Heart left ventricle (tissue), 16 donors: ENCODE results near the gene RAB44. TPM values are rescaled to one million over a fixed set of nuclear protein-coding genes. Genes with fewer than 3 reads are reported as not detected.

ENCODE experiments used
- ATAC-seq, 4 donors: fragments of 200-7000 bp; cut with Tn5 transposase; one replicate each; pipeline ENCODE4 v1.9.1; 2020 to 2022; ENCODE audit warnings: moderate library complexity in 4 of 4, mild to moderate bottlenecking in 3 of 4, moderate number of reproducible peaks in 1 of 4
- DNase-seq, 5 donors: peaks; one replicate each; pipeline ENCODE4 v3.0.0-alpha.2; 2020
- H3K27ac ChIP-seq, 12 donors: fragments of 200-600 bp; sonication (generic) in 4 of 12; one replicate each; pipeline versions ENCODE4 v1.5.0 to v1.8.0; 2016 to 2022; ENCODE audit warnings: mild to moderate bottlenecking in 2 of 12
- H3K27me3 ChIP-seq, 9 donors: fragments of 200-600 bp; sonication (generic) in 2 of 9; one replicate each; pipeline versions ENCODE4 v1.5.1 to v1.8.0; 2016 to 2022; ENCODE audit warnings: mild to moderate bottlenecking in 3 of 9
- H3K36me3 ChIP-seq, 9 donors: fragments of 200-600 bp; sonication (generic) in 2 of 9; one replicate each; pipeline versions ENCODE4 v1.5.0 to v1.8.0; 2018 to 2022; ENCODE audit warnings: mild to moderate bottlenecking in 2 of 9
- H3K4me1 ChIP-seq, 12 donors: fragments of 200-600 bp; sonication (generic) in 4 of 12; one replicate each; pipeline versions ENCODE4 v1.5.0 to v1.8.0; 2016 to 2022; ENCODE audit warnings: mild to moderate bottlenecking in 3 of 12
- H3K4me3 ChIP-seq, 12 donors: fragments of 200-600 bp; sonication (generic) in 4 of 12; one replicate each; pipeline versions ENCODE4 v1.5.0 to v1.8.0; 2017 to 2022; ENCODE audit warnings: mild to moderate bottlenecking in 9 of 12, moderate library complexity in 4 of 12
- H3K9me3 ChIP-seq, 12 donors: fragments of 200-600 bp; sonication (generic) in 4 of 12; one replicate each; pipeline versions ENCODE4 v1.5.0 to v1.8.0; 2016 to 2022; ENCODE audit warnings: mild to moderate bottlenecking in 1 of 12
- POLR2A ChIP-seq, 2 donors: fragments of 450-650 bp; IDR thresholded peaks; one replicate each; pipeline ENCODE4 v1.6.1; 2017; ENCODE audit warnings: antibody characterized with exemption in 2 of 2, mild to moderate bottlenecking in 2 of 2, moderate library complexity in 2 of 2
- WGBS, 4 donors: extraction: QIAGEN DNeasy Blood & Tissue Kit in 2 of 4; methylation state at CpG; one replicate each; pipeline versions ENCODE4 v1.1.5 to v1.1.7; 2013 to 2018; 5-methylcytosine and 5-hydroxymethylcytosine counted together
- intact Hi-C, 10 donors: fragments of 100-400 bp; cut with DNase I; formaldehyde crosslinking; loops; one replicate each; pipeline versions ENCODE4 v1.11.1 to v1.14.2; 2022
- polyA plus RNA-seq, 2 donors: library from polyadenylated mRNA; stranded (reverse); fragments of 200-250 nt; gene quantifications; one replicate each; pipeline ENCODE4 v1.2.3, GENCODE V29; 2013
- total RNA-seq, 9 donors: library from RNA; depleted of rRNA in 2 of 9; stranded (reverse); fragments of >200 nt in 2 of 9; fragmentation: NEBNext Ultra II Directional in 3 of 9; extraction: Animal tissue kit (Norgen Biotek cat#: 25700) in 3 of 9; gene quantifications; one replicate each; pipeline versions ENCODE4 v1.1.0 to v1.2.4, GENCODE V29; 2016 to 2023
- TF ChIP-seq, protein P1 (sequence below), 12 donors: fragments of 200-600 bp; sonication (generic) in 4 of 12; IDR thresholded peaks; one replicate each; pipeline versions ENCODE4 v1.5.0 to v1.8.0; 2018 to 2022; ENCODE audit warnings: antibody characterized with exemption in 12 of 12, mild to moderate bottlenecking in 5 of 12
- donor health status: ischemic (EF 13 %, LVEDD 7.1; RV severe dilation, severe dysfunction).
- donor health status: healthy with polysubstance abuse.
- donor health status: DM: no; HTN: yes; CAD: no.
- donor health status: DM: no; HTN: no; CAD: no.
- donor health status: ischemic (EF 25% LVEDD 6.9; RV normal size, moderate dysfunction).
- donor health status: ischemic (EF 25% LVEDD 5.7; RV mildly dilated, moderate dysfunction).
- donor health status: healthy.
- donor health status: DM: yes; HTN: yes; CAD: no.
- donor health status: ischemic (EF 35%, LVEDD 5.7; RV mildly dilated, moderate dysfunction).
- donor health status: nonischemic (EF 11% LVEDD 7.7; RV severe dilation, severe dysfunction).
- donor health status: DM: yes; HTN: yes; CAD: no.
- donor health status: PGD.
- donor health status: ischemic (EF 29% LVEDD 5.4; RV normal size, mild dysfunction).
- donor health status: nonischemic (EF 23%, LVEDD 6.1; RV moderate dilation, normal function).

Gene RAB44
- total and polyA plus RNA-seq, 11 donors: 0.04 to 0.32 (median 0.08) TPM; not detected in 5

DNA sequence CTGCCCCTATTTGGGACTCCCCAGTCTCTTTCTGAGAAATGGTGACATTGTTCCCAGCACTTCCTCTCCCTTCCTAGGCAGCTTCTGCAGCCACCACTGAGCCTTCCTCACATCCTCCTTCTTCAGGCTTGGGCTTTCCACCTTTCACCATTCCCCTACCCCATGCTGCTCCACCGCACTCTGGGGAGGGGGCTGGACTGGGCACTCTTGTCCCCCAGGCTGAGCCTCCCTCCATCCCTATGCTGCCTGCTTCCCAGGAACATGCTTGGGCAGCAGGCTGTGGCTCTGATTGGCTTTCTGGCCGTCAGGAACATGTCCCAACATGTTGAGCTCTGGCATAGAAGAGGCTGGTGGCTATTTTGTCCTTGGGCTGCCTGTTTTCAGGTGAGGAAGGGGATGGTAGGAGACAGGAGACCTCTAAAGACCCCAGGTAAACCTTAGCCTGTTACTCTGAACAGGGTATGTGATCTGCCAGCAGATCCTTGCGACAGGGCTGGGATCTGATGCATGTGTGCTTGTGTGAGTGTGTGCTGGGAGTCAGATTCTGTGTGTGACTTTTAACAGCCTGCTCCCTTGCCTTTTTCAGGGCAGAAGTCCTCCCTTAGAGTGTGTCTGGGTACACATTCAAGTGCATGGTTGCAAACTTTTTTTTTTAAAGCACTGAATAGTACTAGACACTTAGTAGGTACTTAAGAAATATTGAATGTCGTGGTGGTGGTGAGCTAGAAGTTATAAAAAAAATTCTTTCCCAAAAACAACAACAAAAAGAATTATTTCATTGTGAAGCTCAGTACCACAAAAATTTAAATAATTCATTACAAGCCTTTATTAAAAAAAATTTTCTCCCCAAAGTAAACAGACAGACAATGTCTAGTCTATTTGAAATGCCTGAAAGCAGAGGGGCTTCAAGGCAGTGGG is 21.2 kb upstream of the RAB44 start:
- H3K9me3 ChIP-seq: no peaks in the 10 kb centered on the region
- H3K27me3 ChIP-seq: no peaks in the 10 kb centered on the region
- no peak for TF ChIP-seq POLR2A (IDR thresholded peaks at IDR 0.05)
- TF ChIP-seq, protein P1, sequence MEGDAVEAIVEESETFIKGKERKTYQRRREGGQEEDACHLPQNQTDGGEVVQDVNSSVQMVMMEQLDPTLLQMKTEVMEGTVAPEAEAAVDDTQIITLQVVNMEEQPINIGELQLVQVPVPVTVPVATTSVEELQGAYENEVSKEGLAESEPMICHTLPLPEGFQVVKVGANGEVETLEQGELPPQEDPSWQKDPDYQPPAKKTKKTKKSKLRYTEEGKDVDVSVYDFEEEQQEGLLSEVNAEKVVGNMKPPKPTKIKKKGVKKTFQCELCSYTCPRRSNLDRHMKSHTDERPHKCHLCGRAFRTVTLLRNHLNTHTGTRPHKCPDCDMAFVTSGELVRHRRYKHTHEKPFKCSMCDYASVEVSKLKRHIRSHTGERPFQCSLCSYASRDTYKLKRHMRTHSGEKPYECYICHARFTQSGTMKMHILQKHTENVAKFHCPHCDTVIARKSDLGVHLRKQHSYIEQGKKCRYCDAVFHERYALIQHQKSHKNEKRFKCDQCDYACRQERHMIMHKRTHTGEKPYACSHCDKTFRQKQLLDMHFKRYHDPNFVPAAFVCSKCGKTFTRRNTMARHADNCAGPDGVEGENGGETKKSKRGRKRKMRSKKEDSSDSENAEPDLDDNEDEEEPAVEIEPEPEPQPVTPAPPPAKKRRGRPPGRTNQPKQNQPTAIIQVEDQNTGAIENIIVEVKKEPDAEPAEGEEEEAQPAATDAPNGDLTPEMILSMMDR (IDR thresholded peaks at IDR 0.05): no peak
- DNase-seq (no peak), ATAC-seq (no peak)
- WGBS, 4 donors: 72 to 81% (median 77%) methylated on average over 4 of the region's 4 CpGs
- peak overlapping the region in 10 of 12 donors; percentile 30 to 100 (median 98) for H3K27ac ChIP-seq
- peaks cover 0 to 46% (median 20%) of the 10 kb centered on the region in 12 donors for H3K4me1 ChIP-seq
- intact Hi-C loops: loop anchor here in 2 of 10 donors (5.0 to 10.0 kb wide), 3 partner anchors 49 to 254 kb away; partner anchors contain the start of gene STK38 (in 1 of the 2)
- peak overlapping the region in 1 of 12 donors; percentile 8 for H3K4me3 ChIP-seq
- H3K36me3 ChIP-seq: peaks cover 0 to 5% (median 0%) of the 10 kb centered on the region in 9 donors

DNA sequence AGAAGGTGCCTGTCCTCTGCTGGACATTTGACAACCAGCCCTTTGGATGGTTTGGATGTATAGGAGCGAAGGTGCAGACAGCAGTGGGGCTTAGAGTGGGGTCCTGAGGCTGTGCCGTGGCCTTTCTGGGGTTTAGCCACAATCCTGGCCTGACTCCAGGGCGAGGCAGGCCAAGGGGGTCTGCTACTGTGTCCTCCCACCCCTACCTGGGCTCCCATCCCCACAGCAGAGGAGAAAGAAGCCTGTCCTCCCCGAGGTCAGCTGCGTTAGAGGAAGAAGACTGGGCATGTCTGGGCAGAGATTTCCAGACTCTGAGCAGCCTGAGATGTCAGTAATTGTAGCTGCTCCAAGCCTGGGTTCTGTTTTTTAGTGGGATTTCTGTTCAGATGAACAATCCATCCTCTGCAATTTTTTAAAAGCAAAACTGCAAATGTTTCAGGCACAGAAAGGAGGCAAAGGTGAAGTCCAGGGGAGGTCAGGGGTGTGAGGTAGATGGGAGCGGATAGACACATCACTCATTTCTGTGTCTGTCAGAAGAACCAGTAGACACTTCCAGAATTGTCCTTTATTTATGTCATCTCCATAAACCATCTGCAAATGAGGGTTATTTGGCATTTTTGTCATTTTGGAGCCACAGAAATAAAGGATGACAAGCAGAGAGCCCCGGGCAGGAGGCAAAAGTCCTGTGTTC is 20.4 kb upstream of the RAB44 start:
- H3K4me1 ChIP-seq: peaks cover 0 to 54% (median 26%) of the 10 kb centered on the region in 12 donors
- no peak for TF ChIP-seq POLR2A (IDR thresholded peaks at IDR 0.05)
- TF ChIP-seq, protein P1 (IDR thresholded peaks at IDR 0.05): no peak
- peak overlapping the region in 3 of 12 donors; percentile 8 to 84 (median 11) for H3K4me3 ChIP-seq
- intact Hi-C loops: loop anchor here in 2 of 10 donors (5.0 to 10.0 kb wide), 3 partner anchors 50 to 255 kb away; partner anchors contain the start of gene STK38 (in 1 of the 2)
- ATAC-seq (no peak), DNase-seq (no peak)
- no peaks in the 10 kb centered on the region for H3K27me3 ChIP-seq
- 62 to 76% (median 74%) methylated on average over 7 of the region's 7 CpGs for WGBS, 4 donors
- no peaks in the 10 kb centered on the region for H3K9me3 ChIP-seq
- peaks cover 0 to 5% (median 0%) of the 10 kb centered on the region in 9 donors for H3K36me3 ChIP-seq
- H3K27ac ChIP-seq: peak overlapping the region in 10 of 12 donors; percentile 30 to 100 (median 98)

DNA sequence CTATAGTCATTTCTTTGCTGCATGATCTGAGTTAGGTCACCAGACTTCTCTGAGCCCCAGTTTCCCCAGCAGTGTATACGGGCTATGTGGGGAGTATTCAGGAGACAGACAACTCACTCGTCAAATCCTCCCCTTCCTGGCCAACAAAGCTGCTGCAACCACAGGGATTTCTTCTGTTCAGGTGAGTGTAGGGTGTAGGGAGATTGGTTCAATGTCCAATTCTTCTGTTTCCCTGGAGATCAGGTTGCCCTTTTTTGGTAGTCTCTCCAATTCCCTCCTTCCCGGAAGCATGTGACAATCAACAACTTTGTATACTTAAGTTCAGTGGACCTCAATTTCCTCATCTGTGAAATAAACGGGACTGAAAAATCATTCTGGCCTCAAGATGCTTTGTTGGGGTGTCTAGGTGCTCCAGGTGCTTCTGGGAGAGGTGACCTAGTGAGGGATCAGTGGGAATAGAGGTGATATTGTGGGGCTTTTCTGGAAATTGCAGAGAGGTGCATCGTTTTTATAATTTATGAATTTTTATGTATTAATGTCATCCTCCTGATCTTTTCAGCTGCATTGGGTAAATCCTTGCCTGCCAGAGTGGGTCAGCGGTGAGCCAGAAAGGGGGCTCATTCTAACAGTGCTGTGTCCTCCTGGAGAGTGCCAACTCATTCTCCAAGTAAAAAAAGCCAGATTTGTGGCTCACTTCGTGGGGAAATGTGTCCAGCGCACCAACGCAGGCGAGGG is 19.7 kb upstream of the RAB44 start:
- no peak for ATAC-seq
- DNase-seq: no peak
- Histone ChIP-seq H3K4me3 (peak overlapping the region in 11 of 12 donors; percentile 69 to 96 (median 85)), H3K36me3 (peaks cover 0 to 10% (median under 1%) of the 10 kb centered on the region in 9 donors), H3K4me1 (peaks cover 0 to 61% (median 33%) of the 10 kb centered on the region in 12 donors), H3K27me3 (no peaks in the 10 kb centered on the region), H3K9me3 (no peaks in the 10 kb centered on the region), H3K27ac (peak overlapping the region; percentile 93 to 100 (median 99))
- WGBS, 4 donors: 21 to 26% (median 24%) methylated on average over 10 of the region's 10 CpGs
- intact Hi-C loops: loop anchor here in 7 of 10 donors (2.0 to 10.0 kb wide), 8 partner anchors 49 to 256 kb away; partner anchors contain the start of genes KCTD20 (in 1 of the 7), PXT1 (in 1 of the 7) and STK38 (in 1 of the 7)
- TF ChIP-seq, protein P1 (IDR thresholded peaks at IDR 0.05): no peak
- TF ChIP-seq POLR2A (IDR thresholded peaks at IDR 0.05): no peak
